Measurements from ENCODE around the gene PZP. TPM values are rescaled to one million over a fixed set of nuclear protein-coding genes. Genes with fewer than 3 reads are reported as not detected.

The PZP gene
- total RNA-seq, 1 donor from 2014 or later, result 2.2 TPM

- no peak overlapping the region for H3K27ac Mint-ChIP-seq (ENCODE audit: unreplicated experiment)
- H3K4me3 Mint-ChIP-seq (ENCODE audit: unreplicated experiment), result no peak overlapping the region
- H3K4me1 Mint-ChIP-seq (ENCODE audit: unreplicated experiment), result peaks cover 16% of the 10 kb centered on the region
- no peak for DNase-seq (ENCODE audit: low spot score)
- no peaks in the 10 kb centered on the region for H3K27me3 Mint-ChIP-seq (ENCODE audit: unreplicated experiment)
- no peak for TF ChIP-seq CTCF (IDR thresholded peaks at IDR 0.05; ENCODE audit: unreplicated experiment)
- H3K36me3 Mint-ChIP-seq (ENCODE audit: low read depth, unreplicated experiment), result no peaks in the 10 kb centered on the region
- H3K9me3 Mint-ChIP-seq (ENCODE audit: unreplicated experiment), result no peaks in the 10 kb centered on the region
These were observed 93.2 kb downstream of the PZP start for GRCh38 chr12:9114946-9115345.

- Mint-ChIP-seq H3K9me3 (ENCODE audit: unreplicated experiment) (no peaks in the 10 kb centered on the region), H3K27ac (ENCODE audit: unreplicated experiment) (no peak overlapping the region), H3K4me1 (ENCODE audit: unreplicated experiment) (peaks cover 16% of the 10 kb centered on the region), H3K36me3 (ENCODE audit: low read depth, unreplicated experiment) (no peaks in the 10 kb centered on the region), H3K27me3 (ENCODE audit: unreplicated experiment) (no peaks in the 10 kb centered on the region), H3K4me3 (ENCODE audit: unreplicated experiment) (no peak overlapping the region)
- no peak for DNase-seq (ENCODE audit: low spot score)
- no peak for TF ChIP-seq CTCF (IDR thresholded peaks at IDR 0.05; ENCODE audit: unreplicated experiment)
These were observed 94.2 kb downstream of the PZP start for GRCh38 chr12:9113987-9114309.

GRCh38 chr12:9113296-9113986 lies 94.8 kb downstream of the PZP start:
- TF ChIP-seq CTCF (IDR thresholded peaks at IDR 0.05; ENCODE audit: unreplicated experiment), result no peak
- Mint-ChIP-seq H3K4me1 (ENCODE audit: unreplicated experiment) (peaks cover 16% of the 10 kb centered on the region), H3K36me3 (ENCODE audit: low read depth, unreplicated experiment) (no peaks in the 10 kb centered on the region), H3K4me3 (ENCODE audit: unreplicated experiment) (no peak overlapping the region), H3K27ac (ENCODE audit: unreplicated experiment) (no peak overlapping the region), H3K9me3 (ENCODE audit: unreplicated experiment) (no peaks in the 10 kb centered on the region), H3K27me3 (ENCODE audit: unreplicated experiment) (no peaks in the 10 kb centered on the region)
- DNase-seq (ENCODE audit: low spot score), result no peak

GRCh38 chr12:9112076-9112853 lies 95.9 kb downstream of the PZP start:
- Mint-ChIP-seq H3K4me1 (ENCODE audit: unreplicated experiment) (peaks cover 14% of the 10 kb centered on the region), H3K9me3 (ENCODE audit: unreplicated experiment) (no peaks in the 10 kb centered on the region), H3K27ac (ENCODE audit: unreplicated experiment) (no peak overlapping the region), H3K36me3 (ENCODE audit: low read depth, unreplicated experiment) (no peaks in the 10 kb centered on the region), H3K27me3 (ENCODE audit: unreplicated experiment) (no peaks in the 10 kb centered on the region), H3K4me3 (ENCODE audit: unreplicated experiment) (no peak overlapping the region)
- no peak for DNase-seq (ENCODE audit: low spot score)
- TF ChIP-seq CTCF (IDR thresholded peaks at IDR 0.05; ENCODE audit: unreplicated experiment), result no peak

DNA sequence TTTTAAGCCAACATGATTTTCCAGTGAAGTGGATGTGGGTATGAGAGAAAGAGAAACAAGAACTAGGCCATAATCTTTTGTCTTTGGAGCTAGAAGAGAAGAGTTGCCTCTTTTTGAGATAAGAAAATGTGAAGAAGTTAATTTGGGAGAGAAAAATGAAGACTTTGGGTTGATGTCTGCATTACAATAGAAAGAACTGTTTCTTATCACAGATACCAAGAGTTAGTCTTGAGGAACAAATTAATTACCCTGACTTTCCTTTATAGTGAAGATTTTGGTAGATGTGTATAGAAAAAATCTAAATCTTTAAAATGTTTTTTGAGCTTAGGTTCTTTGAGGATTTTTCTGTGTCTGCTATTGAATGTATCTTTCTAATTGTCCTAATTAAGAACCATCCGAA lies 96.7 kb downstream of the PZP start:
- H3K4me3 Mint-ChIP-seq (ENCODE audit: unreplicated experiment), result no peak overlapping the region
- H3K9me3 Mint-ChIP-seq (ENCODE audit: unreplicated experiment), result no peaks in the 10 kb centered on the region
- no peak overlapping the region for H3K27ac Mint-ChIP-seq (ENCODE audit: unreplicated experiment)
- no peak for TF ChIP-seq CTCF (IDR thresholded peaks at IDR 0.05; ENCODE audit: unreplicated experiment)
- DNase-seq (ENCODE audit: low spot score), result no peak
- H3K36me3 Mint-ChIP-seq (ENCODE audit: low read depth, unreplicated experiment), result no peaks in the 10 kb centered on the region
- H3K4me1 Mint-ChIP-seq (ENCODE audit: unreplicated experiment), result peaks cover 13% of the 10 kb centered on the region
- H3K27me3 Mint-ChIP-seq (ENCODE audit: unreplicated experiment), result no peaks in the 10 kb centered on the region

All from endothelial cell (in vitro differentiated cells).